ENCODE results near the gene AZGP1.
A peak's percentile ranks its signal among the peaks of the same experiment; 100 is the strongest.

The AZGP1 gene

GRCh38 chr7:99928994-99929729 lies 46.7 kb downstream of the AZGP1 start, which contains the start of gene GJC3:
TSS of gene GJC3 (minus strand) at chr7:99929620. CDS start at chr7:99929620, 0 bp downstream.
- H3K27ac ChIP-seq, result peak within 1 kb of the TSS; percentile 54
- peak; percentile 77 for TF ChIP-seq CTCF (conservative IDR thresholded peaks at IDR 0.05)

GRCh38 chr7:99928188-99928587 lies 47.6 kb downstream of the AZGP1 start:
- H3K27ac ChIP-seq, result no peak overlapping the region
- no peak for TF ChIP-seq CTCF (conservative IDR thresholded peaks at IDR 0.05)

- no peak overlapping the region for H3K27ac ChIP-seq
- no peak for TF ChIP-seq CTCF (conservative IDR thresholded peaks at IDR 0.05)
These were observed 48.3 kb downstream of the AZGP1 start for GRCh38 chr7:99927536-99927935.

DNA sequence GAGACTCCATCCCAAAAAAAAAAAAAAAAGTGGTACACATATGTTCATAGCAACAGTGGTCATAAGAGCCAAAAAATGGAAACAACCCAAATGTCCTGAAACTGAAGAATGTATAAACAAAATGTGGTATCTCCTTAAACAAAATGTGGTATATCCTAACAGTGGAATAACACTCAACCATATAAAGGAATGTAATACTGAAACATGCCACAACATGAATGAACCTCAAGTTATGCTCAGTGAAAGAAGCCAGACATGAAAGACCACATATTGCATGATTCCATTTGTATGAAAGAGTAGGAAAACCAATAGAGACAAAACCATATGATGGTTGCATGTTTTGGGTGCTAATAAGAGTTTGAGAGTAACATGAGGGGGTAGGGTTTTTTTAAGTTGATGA lies 49.5 kb downstream of the AZGP1 start:
- no peak for TF ChIP-seq CTCF (conservative IDR thresholded peaks at IDR 0.05)
- H3K27ac ChIP-seq, result no peak overlapping the region

GRCh38 chr7:99923200-99923599 lies 52.6 kb downstream of the AZGP1 start:
- TF ChIP-seq CTCF (conservative IDR thresholded peaks at IDR 0.05), result no peak
- H3K27ac ChIP-seq, result no peak overlapping the region

- H3K27ac ChIP-seq, result peak overlapping the region; percentile 95
- TF ChIP-seq CTCF (conservative IDR thresholded peaks at IDR 0.05), result no peak
These were observed 55.7 kb downstream of the AZGP1 start for GRCh38 chr7:99920149-99920548.

- TF ChIP-seq CTCF (conservative IDR thresholded peaks at IDR 0.05), result no peak
- peak overlapping the region; percentile 95 for H3K27ac ChIP-seq
These were observed 56.1 kb downstream of the AZGP1 start for GRCh38 chr7:99919814-99920112.
